Spleen (tissue), 11 donors: ENCODE data around the gene MACC1. TPM values are rescaled to one million over a fixed set of nuclear protein-coding genes. Genes with fewer than 3 reads are reported as not detected.

Experiments
- DNase-seq: peaks from one replicate; pipeline ENCODE4 v3.0.0-alpha.2; 2020
- H3K27ac ChIP-seq, 8 donors: fragments of 200-600 bp; sonication (generic) in 7 of 8; 1 replicate in 4 of 8; 2 replicates in 4 of 8; pipeline versions ENCODE4 v1.5.0 to v1.8.0; 2016 to 2021; ENCODE audit warnings: inconsistent platforms in 4 of 8, mild to moderate bottlenecking in 4 of 8, moderate library complexity in 1 of 8
- H3K27me3 ChIP-seq, 7 donors: fragments of 200-600 bp; sonication (generic) in 6 of 7; replicated peaks in 1 of 7; 1 replicate in 4 of 7; 2 replicates in 3 of 7; pipeline versions ENCODE4 v1.5.0 to v1.8.0; 2016 to 2021; ENCODE audit warnings: inconsistent platforms in 3 of 7, mild to moderate bottlenecking in 1 of 7
- H3K36me3 ChIP-seq, 6 donors: fragments of 200-600 bp; sonication (generic) in 5 of 6; 1 replicate in 4 of 6; 2 replicates in 2 of 6; pipeline versions ENCODE4 v1.5.0 to v1.8.0; 2016 to 2021; ENCODE audit warnings: inconsistent platforms in 2 of 6
- H3K4me1 ChIP-seq, 6 donors: fragments of 200-600 bp; sonication (generic) in 5 of 6; 1 replicate in 3 of 6; 2 replicates in 3 of 6; pipeline versions ENCODE4 v1.5.0 to v1.8.0; 2016 to 2021; ENCODE audit warnings: inconsistent platforms in 3 of 6
- H3K4me3 ChIP-seq, 8 donors: fragments of 200-600 bp; sonication (generic) in 7 of 8; 1 replicate in 4 of 8; 2 replicates in 4 of 8; pipeline versions ENCODE4 v1.5.0 to v1.8.0; 2016 to 2021; ENCODE audit warnings: inconsistent platforms in 4 of 8, mild to moderate bottlenecking in 4 of 8, moderate library complexity in 2 of 8
- H3K9me3 ChIP-seq, 8 donors: fragments of 200-600 bp; sonication (generic) in 7 of 8; 1 replicate in 4 of 8; 2 replicates in 4 of 8; pipeline versions ENCODE4 v1.5.0 to v1.8.0; 2016 to 2021; ENCODE audit warnings: inconsistent platforms in 4 of 8
- POLR2A ChIP-seq, 3 donors: fragments of 450-650 bp; IDR thresholded peaks; one replicate each; pipeline ENCODE4 v1.5.1; 2017; ENCODE audit warnings: antibody characterized with exemption in 3 of 3, mild to moderate bottlenecking in 1 of 3
- POLR2AphosphoS5 ChIP-seq, 3 donors: sonication (generic); formaldehyde crosslinking; IDR thresholded peaks; one replicate each; pipeline ENCODE4 v1.5.1; 2017; ENCODE audit warnings: antibody characterized with exemption in 3 of 3
- WGBS, 5 donors: extraction: QIAGEN DNeasy Blood & Tissue Kit in 3 of 5; methylation state at CpG; one replicate each; pipeline versions ENCODE4 v1.1.5 to v1.1.7; 2013 to 2018; 5-methylcytosine and 5-hydroxymethylcytosine counted together
- intact Hi-C: fragments of 100-400 bp; cut with DNase I; formaldehyde crosslinking; loops from one replicate; pipeline ENCODE4 v1.15.0; 2023; ENCODE audit warnings: low total_unique reads
- polyA plus RNA-seq, 3 donors: library from polyadenylated mRNA; stranded (reverse); fragments of 200-250 nt; gene quantifications; one replicate each; pipeline ENCODE4 v1.2.1, GENCODE V29; 2013
- total RNA-seq, 7 donors: library from RNA; depleted of rRNA in 3 of 7; stranded (reverse); fragments of >200 nt in 3 of 7; fragmentation: NEBNext Ultra II Directional in 4 of 7; extraction: Animal tissue kit (Norgen Biotek cat#: 25700) in 4 of 7; gene quantifications; one replicate each; pipeline versions ENCODE4 v1.1.0 to v1.2.1, GENCODE V29; 2016 to 2021
- TF ChIP-seq, protein P1 (sequence below), 11 experiments: fragments of 200-600 bp in 7 of 11; fragments of 450-650 bp in 4 of 11; sonication (generic) in 4 of 11; IDR thresholded peaks in 8 of 11; conservative IDR thresholded peaks in 3 of 11; 1 replicate in 7 of 11; 2 replicates in 4 of 11; pipeline versions ENCODE4 v1.4.0 to v1.8.0; 2016 to 2021; ENCODE audit warnings: antibody characterized with exemption in 11 of 11, inconsistent platforms in 4 of 11, mild to moderate bottlenecking in 1 of 11
- donor health status: healthy with polysubstance abuse.
- donor health status: DM: no; HTN: no; CAD: no; lungs with moderate emphysema.
- donor health status: DM: no; HTN: no; CAD: no.
- donor health status: Bipolar disorder and iron deficiency.
- donor health status: healthy.
- donor health status: DM: no; HTN: no; CAD: no.
- donor health status: DM: yes; HTN: yes; CAD: no.

Gene MACC1
- total and polyA plus RNA-seq, 10 donors = 0.83 to 10.6 (median 4.8) TPM

DNA sequence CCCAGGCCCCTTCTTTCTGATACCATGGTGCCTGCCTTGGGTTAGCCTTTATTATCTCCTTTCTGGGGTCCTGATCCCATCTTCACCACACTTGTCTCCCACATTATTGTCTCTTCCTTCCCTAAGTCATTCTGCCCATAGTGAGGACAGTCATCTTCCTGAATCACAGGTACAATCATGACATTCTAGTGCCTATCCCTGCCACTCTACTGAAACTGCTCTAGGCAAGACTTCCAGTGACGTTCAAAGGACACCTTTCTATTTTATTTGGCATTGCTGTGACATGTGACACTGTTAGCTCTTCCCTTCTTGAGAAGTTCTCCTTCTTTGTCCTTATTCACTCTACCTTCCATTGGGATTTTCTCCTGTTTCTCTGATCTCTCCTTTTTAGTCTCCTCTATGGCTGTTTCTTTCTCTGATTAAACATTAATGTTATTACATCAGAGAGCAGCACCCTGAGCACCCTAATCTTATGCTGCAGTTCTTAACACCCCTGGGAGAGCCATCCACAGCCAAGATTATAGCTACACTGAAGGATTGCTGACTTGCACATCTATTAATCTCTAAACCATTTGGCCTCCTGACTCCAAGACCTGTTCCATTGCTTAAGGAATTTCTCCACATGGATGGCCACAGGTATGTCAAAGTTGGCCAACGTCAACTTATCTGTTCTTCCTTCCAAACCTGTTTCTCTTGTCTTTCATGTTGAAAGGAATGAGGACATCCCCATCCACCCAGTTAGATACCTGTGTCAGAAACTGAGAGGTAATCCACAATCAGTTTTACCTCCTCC lies 10.9 kb downstream of the MACC1 start:
- intact Hi-C loops = no loop called here
- Histone ChIP-seq H3K27me3 (no peaks in the 10 kb centered on the region), H3K36me3 (no peaks in the 10 kb centered on the region), H3K4me1 (peaks cover 0 to 8% (median 1%) of the 10 kb centered on the region in 6 donors), H3K4me3 (no peak overlapping the region), H3K27ac (no peak overlapping the region), H3K9me3 (peaks cover 0 to 20% (median 16%) of the 10 kb centered on the region in 8 donors)
- no peak for TF ChIP-seq POLR2A (IDR thresholded peaks at IDR 0.05)
- TF ChIP-seq, protein P1, sequence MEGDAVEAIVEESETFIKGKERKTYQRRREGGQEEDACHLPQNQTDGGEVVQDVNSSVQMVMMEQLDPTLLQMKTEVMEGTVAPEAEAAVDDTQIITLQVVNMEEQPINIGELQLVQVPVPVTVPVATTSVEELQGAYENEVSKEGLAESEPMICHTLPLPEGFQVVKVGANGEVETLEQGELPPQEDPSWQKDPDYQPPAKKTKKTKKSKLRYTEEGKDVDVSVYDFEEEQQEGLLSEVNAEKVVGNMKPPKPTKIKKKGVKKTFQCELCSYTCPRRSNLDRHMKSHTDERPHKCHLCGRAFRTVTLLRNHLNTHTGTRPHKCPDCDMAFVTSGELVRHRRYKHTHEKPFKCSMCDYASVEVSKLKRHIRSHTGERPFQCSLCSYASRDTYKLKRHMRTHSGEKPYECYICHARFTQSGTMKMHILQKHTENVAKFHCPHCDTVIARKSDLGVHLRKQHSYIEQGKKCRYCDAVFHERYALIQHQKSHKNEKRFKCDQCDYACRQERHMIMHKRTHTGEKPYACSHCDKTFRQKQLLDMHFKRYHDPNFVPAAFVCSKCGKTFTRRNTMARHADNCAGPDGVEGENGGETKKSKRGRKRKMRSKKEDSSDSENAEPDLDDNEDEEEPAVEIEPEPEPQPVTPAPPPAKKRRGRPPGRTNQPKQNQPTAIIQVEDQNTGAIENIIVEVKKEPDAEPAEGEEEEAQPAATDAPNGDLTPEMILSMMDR (IDR thresholded peaks at IDR 0.05 in 8 of 11, conservative IDR thresholded peaks at IDR 0.05 in 3 of 11) = no peak
- no peak for TF ChIP-seq POLR2AphosphoS5 (IDR thresholded peaks at IDR 0.05)
- no peak for DNase-seq
- WGBS, 5 donors = 67 to 86% (median 82%) methylated on average over 2 of the region's 2 CpGs

DNA sequence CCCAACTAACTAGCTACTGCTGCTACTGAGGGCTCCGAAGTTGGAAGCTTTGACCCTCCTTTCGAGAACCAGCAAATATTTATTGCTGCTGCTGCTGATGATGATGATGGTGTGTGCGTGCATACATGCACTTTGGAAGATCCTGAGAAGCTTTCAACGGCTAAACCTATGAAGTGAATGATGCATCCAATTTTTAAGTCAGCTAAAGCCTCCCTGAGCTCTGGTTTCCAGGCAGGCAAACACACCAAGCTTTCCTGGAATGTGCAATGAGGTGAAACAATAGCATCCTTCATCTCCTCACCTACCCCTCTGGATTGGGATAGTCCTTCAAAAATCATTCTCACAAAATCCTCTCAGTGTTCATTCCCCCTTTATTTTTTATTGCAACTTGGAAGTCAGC lies 13.9 kb downstream of the MACC1 start:
- Histone ChIP-seq H3K4me1 (peaks cover 0 to 37% (median 17%) of the 10 kb centered on the region in 6 donors), H3K4me3 (no peak overlapping the region), H3K27me3 (no peaks in the 10 kb centered on the region), H3K9me3 (peaks cover 0 to 2% (median 0%) of the 10 kb centered on the region in 8 donors), H3K27ac (no peak overlapping the region), H3K36me3 (no peaks in the 10 kb centered on the region)
- DNase-seq = no peak
- intact Hi-C loops = no loop called here
- WGBS, 5 donors = 90 to 95% (median 94%) methylated on average over 4 of the region's 4 CpGs
- TF ChIP-seq POLR2AphosphoS5 (IDR thresholded peaks at IDR 0.05) (no peak), POLR2A (IDR thresholded peaks at IDR 0.05) (no peak)
- TF ChIP-seq, protein P1 (IDR thresholded peaks at IDR 0.05 in 8 of 11, conservative IDR thresholded peaks at IDR 0.05 in 3 of 11) = no peak

DNA sequence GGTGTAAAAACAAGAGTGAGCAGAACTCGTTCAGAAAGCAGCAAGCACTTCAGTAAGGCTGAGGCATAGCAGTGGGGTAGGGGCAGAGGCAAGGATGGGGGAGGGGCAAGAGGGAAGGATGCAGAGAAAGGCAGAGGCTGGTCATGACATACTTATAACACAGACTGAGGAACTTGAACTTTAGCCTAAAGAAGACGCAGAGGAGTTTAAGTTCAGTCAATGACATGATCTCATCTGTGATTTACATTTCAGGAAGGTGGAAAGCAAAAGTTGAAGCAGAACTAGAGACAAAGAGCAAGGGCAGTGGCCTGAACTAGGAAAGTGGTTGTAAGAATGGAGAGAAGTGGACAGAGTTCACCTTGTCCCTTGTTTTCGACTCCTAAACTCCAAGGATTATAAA lies 15.8 kb downstream of the MACC1 start:
- Histone ChIP-seq H3K4me3 (no peak overlapping the region), H3K27me3 (no peaks in the 10 kb centered on the region), H3K4me1 (peaks cover 0 to 37% (median 17%) of the 10 kb centered on the region in 6 donors), H3K36me3 (no peaks in the 10 kb centered on the region), H3K9me3 (no peaks in the 10 kb centered on the region), H3K27ac (peak overlapping the region in 7 of 8 donors; percentile 24 to 83 (median 74))
- DNase-seq = peak; percentile 65
- intact Hi-C loops = no loop called here
- WGBS, 5 donors = 27 to 32% (median 31%) methylated on average over 3 of the region's 3 CpGs
- no peak for TF ChIP-seq POLR2AphosphoS5 (IDR thresholded peaks at IDR 0.05)
- TF ChIP-seq, protein P1 (IDR thresholded peaks at IDR 0.05 in 8 of 11, conservative IDR thresholded peaks at IDR 0.05 in 3 of 11) = no peak
- no peak for TF ChIP-seq POLR2A (IDR thresholded peaks at IDR 0.05)

DNA sequence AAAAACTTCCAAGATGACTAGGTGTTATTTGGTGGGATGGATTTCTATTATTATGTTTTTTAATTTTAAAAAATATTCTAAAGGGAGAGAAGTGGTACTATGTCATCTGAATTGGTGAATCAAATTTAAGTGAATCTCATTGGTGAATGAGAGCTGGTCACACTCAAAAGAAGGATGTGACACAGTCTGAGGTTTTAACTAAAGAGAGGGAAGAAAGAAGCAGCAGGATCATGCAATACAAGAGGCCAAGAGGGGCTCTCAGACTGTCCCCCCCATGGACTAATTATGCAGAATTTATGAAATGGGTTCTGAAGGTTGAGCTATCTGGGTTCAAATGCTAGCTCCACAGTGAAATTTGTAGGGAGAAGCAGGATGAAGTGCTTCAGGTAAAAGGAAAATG lies 16.2 kb downstream of the MACC1 start:
- DNase-seq = no peak
- Histone ChIP-seq H3K4me1 (peaks cover 0 to 37% (median 17%) of the 10 kb centered on the region in 6 donors), H3K4me3 (no peak overlapping the region), H3K27ac (peak overlapping the region in 7 of 8 donors; percentile 24 to 83 (median 74)), H3K27me3 (no peaks in the 10 kb centered on the region), H3K36me3 (no peaks in the 10 kb centered on the region), H3K9me3 (no peaks in the 10 kb centered on the region)
- TF ChIP-seq, protein P1 (IDR thresholded peaks at IDR 0.05 in 8 of 11, conservative IDR thresholded peaks at IDR 0.05 in 3 of 11) = no peak
- no peak for TF ChIP-seq POLR2AphosphoS5 (IDR thresholded peaks at IDR 0.05)
- no peak for TF ChIP-seq POLR2A (IDR thresholded peaks at IDR 0.05)
- intact Hi-C loops = no loop called here
